GM19193 (cell line): Measurements from ENCODE around the gene HHATL.

Source experiments
- POLR2A ChIP-seq: IDR thresholded peaks from 4 replicates; pipeline ENCODE4 v1.6.1; 2011; ENCODE audit not compliant: insufficient read depth, insufficient read length; ENCODE audit errors: extremely low read depth

The HHATL gene

GRCh38 chr3:42698911-42699230 lies 3.7 kb downstream of the HHATL start:
- TF ChIP-seq POLR2A = no peak

GRCh38 chr3:42698216-42698910 lies 4.2 kb downstream of the HHATL start:
- no peak for TF ChIP-seq POLR2A

- no peak for TF ChIP-seq POLR2A
Observed at GRCh38 chr3:42697289-42698051, 5.1 kb downstream of the HHATL start.

- TF ChIP-seq POLR2A = no peak
Observed at GRCh38 chr3:42696356-42697288, 6.0 kb downstream of the HHATL start.

GRCh38 chr3:42694366-42694765 lies 8.2 kb downstream of the HHATL start:
- no peak for TF ChIP-seq POLR2A

- no peak for TF ChIP-seq POLR2A
Observed at GRCh38 chr3:42693530-42693930, 9.1 kb downstream of the HHATL start.

- TF ChIP-seq POLR2A = no peak
Observed at GRCh38 chr3:42692667-42693529, 9.7 kb downstream of the HHATL start.

GRCh38 chr3:42691816-42692666 lies 10.6 kb downstream of the HHATL start:
- TF ChIP-seq POLR2A = no peak

- no peak for TF ChIP-seq POLR2A
Observed at GRCh38 chr3:42690766-42691680, 11.6 kb downstream of the HHATL start.

- no peak for TF ChIP-seq POLR2A
Observed at GRCh38 chr3:42690191-42690590, 12.4 kb downstream of the HHATL start.

GRCh38 chr3:42689421-42690014 lies 13.1 kb downstream of the HHATL start:
- TF ChIP-seq POLR2A = no peak
